GM15510 (cell line): ENCODE results near the gene NPPB.

Source experiments
- POLR2A ChIP-seq: IDR thresholded peaks from 3 replicates; pipeline ENCODE4 v1.6.1; 2011; ENCODE audit warnings: borderline replicate concordance; ENCODE audit not compliant: insufficient read length; ENCODE audit errors: extremely low read depth

NPPB gene

DNA sequence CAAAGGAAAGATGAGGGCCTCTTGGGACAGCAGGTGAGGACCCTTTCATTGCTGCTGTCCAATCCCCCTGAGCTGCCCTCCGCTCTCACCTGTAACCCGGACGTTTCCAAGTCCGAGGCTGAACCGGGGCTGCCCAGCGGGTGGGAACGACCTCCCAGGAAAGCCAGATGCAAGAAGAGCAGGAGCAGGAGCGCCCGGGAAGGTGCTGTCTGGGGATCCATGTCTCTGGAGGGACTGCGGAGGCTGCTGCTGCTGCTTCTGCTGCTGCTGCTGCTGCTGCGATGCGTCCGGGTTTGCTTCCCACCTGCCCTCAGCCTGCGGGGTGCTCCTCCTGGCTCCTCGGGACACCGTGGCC lies at the start of gene NPPB:
Gene NPPB (minus strand): TSS at position 333 of the 355 bp plus-strand sequence. CDS start 112 bp downstream, at position 221.
- TF ChIP-seq POLR2A: no peak

DNA sequence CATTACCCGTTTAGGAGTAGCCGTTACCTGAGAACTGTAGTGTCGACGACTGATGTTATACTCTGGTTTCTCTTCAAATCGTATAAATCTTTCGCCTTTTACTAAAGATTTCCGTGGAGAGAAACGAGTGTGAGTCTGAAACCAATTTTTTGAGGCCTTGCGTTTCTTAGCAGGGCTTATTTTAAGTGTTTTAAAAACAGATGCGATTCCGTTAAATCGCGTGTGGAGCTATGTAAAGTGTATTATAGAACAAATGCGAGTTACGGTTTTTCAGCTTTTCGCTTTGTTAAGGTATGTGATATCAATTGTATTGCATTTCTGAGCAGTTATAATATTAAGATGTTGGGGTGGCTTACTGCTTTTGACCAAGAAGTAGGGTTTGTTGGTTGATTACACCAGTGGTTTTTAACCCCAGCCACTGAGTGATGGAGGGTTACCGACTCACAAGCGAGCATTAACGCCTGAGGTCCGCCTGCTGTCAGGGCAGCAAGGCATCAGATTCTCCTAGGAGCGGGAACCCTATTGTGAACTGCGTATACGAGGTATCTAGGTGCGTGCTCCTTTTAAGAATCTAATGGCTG lies 49.4 kb upstream of the NPPB start:
- peak; percentile 99 for TF ChIP-seq POLR2A

DNA sequence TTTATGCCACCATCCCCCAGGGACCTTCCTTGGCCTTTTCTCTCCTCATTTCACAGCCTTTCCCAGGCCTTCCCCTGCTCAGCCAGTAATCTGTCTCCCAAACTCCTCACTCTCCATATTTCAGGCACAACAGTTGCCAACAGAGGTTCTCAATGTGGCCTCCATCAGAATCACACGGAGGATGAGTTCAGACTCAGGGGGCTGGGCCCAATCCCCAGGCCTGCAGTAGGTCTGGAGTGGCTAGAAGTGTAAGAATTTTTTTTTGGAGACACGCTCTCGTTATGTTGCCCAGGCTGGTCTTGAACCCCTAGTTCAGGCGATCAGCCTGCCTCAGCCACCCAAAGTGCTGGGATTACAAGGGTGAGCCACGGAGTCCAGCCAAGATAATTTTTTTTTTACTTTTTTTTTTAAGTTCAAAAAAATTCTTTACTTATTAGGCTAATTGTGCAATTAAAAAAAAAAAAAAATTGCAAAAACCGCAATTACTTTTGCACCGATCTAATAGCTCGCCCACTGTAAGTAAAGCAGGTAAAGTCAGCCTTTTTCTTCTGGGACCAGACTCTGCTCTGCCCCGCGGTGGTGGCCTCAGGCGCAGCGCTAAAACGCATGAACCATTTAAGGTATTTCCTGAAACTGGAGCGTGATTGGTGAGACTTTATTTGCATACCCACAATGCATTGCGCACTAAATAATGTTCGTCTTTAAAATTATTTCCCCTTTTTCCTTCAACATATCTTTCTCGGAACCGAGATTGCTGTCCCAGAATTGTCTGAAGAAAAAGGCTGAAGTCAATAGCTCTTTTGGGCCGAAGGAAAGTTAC lies 48.7 kb upstream of the NPPB start:
- TF ChIP-seq POLR2A: no peak

DNA sequence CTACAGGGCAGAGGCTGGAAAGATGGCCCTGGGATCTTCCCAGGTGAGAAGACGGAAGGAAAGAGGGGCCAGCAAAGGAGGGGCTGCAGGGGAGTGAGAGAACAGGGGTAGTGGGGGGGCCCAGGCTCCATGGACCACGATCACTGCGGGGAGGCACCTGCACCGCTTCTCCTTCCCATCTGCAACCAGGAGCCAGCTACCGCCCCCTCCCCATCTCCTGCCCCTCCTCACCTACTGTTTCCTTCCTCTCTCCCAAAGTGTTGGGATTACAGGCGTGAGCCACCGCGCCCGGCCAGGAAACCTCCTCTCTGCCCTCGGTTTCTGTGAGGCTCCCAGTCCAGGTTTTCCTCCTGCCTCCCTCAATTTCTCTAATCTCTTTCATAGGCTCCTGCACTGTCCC lies 48.1 kb upstream of the NPPB start:
- TF ChIP-seq POLR2A: no peak

DNA sequence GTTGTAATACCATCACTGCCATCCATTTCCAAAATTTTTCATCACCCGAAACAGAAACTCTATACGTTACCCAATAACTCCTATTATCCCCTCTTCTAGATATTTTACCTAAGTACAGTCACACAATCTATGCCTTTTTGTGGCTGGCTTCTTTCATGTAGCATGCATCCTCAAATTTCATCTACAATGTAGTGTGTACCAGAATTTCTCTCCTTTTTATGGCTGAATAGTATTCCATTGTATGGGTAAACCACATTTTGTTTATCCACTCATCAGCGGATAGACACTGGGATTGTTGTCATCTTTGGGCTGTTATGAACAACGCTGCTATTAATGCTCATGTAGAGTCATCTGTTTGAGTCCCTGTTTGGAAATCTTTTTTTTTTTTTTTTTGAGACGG lies 46.2 kb upstream of the NPPB start:
- TF ChIP-seq POLR2A: no peak

DNA sequence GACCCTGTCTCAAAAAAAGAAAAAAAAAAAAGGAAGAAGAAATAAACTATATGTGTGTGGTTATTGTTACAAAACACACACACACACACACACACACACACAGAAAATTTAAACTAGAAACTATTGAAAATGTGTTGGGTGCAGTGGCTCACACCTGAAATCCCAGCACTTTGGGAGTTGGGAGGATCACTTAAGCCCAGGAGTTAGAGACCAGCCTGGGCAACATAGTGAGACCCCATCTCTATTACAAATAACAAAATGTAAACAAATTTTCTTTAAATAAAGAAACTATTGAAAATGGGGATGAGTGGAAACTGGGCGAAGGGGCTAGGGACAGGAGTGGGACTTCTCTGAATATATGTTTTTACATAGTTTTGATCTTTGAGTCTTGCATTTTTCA lies 44.5 kb upstream of the NPPB start:
- no peak for TF ChIP-seq POLR2A

DNA sequence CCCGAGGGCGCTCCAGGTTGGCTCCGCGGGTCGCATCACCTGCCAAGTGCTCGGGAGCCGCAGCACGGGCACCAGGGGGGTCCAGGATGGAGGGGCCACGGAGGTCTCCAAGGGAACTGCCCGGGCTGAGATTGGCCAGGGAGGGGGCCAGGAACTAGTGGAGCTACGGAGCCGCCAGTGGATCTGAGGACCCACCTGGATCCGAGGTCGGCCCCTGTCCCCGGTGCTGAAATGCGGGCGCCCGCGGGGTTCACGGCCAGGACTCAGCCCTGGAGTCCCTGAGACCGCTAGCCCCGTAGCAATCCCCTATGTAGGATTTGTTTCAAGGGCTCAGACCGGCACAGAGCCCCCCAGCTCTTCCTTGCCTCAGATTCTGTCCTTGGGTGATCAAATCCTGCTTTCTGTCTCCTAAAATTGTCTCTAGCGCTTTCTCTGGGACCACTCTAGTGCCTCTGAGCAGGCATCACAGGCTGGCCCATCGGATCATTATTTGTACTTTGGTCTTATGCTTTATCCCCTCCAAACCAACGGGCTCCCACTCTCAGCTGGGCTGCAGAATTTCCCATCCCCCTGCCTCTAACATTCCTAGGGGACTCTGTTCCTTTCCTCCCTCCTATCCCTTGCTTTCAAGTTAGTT lies 40.2 kb upstream of the NPPB start:
- no peak for TF ChIP-seq POLR2A

DNA sequence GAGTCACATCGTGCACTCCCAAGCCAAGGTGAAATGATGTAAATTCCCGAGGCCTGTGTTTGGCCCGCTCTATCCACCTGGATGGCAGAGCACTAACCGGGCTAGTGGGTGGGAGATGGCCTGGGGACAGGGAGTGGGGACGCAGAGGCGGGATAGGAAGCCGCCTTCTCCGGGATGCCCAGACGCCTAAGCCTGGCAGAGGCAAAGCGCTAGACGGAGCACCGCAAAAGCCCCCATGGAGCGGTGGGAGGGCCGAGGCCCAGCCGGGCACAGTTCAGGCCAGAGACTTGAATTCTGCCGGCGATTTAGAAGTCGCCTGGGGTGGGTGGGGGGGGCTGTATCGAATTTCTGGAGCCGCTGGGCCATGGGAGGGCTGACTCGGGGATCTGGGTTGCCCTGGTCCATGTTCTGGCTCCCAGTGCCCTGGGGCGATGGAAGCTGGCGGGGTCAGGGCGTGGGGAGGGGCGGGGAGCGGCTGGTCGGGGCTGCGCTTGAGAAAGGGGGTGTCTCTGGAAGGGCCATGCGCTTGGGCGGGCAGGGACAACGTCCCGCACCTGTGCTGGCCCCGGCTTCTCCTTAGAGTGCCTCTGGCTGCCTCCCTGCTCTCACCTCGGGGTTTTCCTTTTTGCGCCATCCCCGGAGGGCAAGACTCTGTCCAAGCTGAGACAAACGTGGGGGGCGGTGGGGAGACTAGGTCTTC lies 39.5 kb upstream of the NPPB start:
- TF ChIP-seq POLR2A: no peak

DNA sequence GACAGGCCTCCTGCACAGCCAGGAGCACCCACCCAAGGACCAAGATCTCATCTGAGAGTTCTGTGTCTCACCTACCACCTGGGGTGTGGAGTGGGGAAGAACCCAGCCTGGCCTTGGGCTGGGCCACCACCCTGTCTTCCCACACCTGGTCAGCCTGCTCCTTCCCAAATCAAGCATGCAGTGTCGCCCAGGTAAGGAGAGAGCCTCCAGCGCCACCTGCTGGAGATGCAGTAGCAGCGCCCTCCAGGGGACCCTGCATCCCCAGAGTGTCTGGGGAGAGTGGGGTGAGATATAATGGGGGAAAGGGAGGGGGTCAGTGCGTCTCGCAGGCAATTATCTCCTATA lies 35.1 kb upstream of the NPPB start:
- no peak for TF ChIP-seq POLR2A

DNA sequence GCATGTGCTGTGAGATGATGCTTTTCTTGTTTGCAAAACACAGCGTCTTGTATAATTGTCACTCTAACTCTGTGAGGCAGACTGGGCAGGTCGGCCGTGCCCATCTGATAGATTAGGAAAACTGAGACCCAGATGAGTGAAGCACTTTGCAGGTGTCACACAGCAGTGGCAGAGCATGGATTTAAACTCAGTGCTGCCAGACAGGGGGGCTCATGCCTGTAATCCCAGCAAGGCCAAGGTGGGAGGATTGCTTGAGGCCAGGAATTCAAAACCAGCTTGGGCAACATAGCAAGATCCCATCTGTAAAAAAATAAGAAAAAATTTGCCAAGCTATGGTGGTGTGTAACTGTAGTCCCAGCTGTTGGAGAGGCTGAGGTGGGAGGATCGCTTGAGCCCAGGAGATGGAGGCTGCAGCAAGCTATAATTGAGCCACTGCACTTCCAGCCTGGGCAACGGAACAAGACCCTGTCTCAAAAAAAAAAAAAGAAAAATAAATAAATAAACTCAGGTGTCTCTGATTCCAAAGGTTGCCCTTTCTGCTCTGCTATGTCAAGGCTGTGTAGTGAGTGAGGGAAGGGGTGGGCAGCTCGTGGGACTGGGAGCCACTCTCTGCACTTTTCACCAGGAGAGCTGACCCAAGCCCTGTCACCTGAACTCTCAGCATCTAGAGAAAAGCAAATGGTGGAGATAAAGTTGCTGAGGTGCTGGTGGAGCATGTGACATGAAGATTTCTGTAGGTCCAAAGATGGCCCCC lies 32.9 kb upstream of the NPPB start:
- no peak for TF ChIP-seq POLR2A

DNA sequence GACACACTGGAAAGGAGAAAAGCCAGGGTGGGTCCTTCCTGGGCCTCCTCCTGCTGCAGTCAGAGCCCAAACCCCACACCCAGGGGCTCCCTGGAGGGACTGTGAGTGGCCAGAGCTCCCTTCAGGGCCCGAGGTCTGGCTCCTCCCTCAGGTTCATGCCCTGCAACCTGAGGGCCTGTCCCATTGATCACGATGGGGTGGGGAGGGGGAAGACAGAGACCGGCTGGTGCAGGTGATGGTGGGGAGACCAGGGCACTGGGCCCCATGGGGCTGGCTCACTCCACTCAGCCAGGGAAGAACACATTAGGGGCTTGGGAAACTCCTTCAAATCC lies 30.1 kb upstream of the NPPB start:
- TF ChIP-seq POLR2A: no peak

DNA sequence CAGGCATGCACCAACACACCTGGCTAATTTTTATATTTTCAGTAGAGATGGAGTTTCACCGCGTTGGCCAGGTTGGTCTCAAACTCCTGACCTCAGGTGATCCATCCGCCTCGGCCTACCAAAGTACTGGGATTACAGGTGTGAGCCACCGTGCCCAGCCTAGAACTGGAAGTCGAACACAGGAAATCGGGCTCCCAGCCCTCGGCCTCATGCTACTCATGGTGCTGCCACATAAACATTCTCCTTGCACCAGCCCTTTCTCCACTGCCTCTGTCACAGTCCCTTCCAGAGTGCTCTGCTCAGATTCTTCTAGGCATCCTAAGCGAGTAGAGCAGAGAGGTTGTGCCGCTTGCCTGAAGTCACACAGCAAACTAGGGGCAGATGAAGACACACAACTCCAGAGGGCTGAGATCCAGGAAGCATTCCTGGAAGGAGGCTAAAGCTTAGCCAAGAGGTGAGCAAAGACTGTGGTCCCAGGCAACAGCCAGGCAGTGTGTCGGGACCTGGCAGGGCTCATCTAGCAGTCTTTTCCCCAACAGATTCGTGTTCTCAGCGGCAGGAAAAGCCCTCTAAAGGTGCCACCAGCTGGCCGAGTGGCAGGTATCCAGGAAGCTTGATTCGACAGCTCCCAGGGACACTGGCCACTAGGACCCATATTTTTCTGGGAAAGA lies 29.6 kb upstream of the NPPB start:
- no peak for TF ChIP-seq POLR2A

DNA sequence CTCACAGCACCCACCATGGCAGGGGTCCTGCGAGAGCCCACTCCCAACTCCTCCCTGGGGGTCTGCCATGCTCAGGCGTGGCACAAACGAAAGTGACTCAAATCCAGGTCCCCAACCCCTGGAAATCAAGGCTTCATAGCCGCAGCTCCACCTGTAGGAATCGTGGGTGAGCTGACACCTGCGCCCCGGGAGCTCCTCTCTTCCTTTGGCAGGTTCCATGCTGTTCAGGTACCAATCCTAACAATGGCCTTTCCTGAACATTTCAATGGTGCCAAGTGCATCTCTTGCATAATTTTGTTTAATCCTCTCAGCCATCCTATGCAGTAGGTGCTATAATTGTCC lies 28.9 kb upstream of the NPPB start:
- no peak for TF ChIP-seq POLR2A

DNA sequence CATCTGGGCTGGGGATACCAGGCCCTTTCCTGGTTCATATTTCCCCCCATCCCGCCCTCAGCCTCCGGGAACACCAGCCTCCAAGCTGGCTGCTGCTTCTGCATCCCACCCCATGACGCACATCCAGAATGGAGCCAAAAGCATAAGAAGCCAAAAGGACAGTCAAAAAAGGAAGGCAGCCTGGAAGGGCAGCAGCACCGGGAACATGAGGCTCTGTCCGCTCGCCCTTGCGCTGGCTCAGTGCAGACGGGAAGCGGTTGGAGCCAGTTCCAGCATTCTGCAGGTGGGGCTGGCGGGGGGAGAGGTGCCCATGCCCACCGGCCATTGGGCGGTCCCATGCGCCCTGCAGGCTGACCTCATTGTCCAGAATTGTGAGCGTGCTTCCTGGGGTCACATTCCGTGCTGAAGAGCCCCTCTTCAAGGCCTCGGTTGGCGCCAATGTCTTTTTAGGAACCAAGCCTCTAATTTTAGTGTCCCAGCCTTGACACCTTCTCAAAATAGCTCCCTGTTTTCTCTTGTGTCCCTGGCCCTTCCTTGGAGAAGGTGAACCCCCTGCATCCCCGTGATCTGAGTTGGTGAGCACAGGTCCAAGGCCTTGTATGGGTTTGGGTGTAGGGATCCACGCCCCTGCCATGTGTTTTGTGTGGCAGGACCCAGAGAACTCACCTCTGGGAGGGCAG lies 28.4 kb upstream of the NPPB start:
- no peak for TF ChIP-seq POLR2A
